GM12873 (cell line): ENCODE data around the gene PHF2.

Experiments used
- CTCF ChIP-seq: IDR thresholded peaks from 2 replicates; pipeline ENCODE4 v1.5.1; 2012; ENCODE audit warnings: low read depth, mild to moderate bottlenecking, moderate library complexity, low read length, control low read depth; ENCODE audit not compliant: insufficient read depth; ENCODE audit errors: missing control alignments

The PHF2 gene

GRCh38 chr9:93708289-93708986 is 132.1 kb downstream of the PHF2 start:
- no peak for TF ChIP-seq CTCF

GRCh38 chr9:93708987-93709302 is 132.6 kb downstream of the PHF2 start:
- no peak for TF ChIP-seq CTCF

DNA sequence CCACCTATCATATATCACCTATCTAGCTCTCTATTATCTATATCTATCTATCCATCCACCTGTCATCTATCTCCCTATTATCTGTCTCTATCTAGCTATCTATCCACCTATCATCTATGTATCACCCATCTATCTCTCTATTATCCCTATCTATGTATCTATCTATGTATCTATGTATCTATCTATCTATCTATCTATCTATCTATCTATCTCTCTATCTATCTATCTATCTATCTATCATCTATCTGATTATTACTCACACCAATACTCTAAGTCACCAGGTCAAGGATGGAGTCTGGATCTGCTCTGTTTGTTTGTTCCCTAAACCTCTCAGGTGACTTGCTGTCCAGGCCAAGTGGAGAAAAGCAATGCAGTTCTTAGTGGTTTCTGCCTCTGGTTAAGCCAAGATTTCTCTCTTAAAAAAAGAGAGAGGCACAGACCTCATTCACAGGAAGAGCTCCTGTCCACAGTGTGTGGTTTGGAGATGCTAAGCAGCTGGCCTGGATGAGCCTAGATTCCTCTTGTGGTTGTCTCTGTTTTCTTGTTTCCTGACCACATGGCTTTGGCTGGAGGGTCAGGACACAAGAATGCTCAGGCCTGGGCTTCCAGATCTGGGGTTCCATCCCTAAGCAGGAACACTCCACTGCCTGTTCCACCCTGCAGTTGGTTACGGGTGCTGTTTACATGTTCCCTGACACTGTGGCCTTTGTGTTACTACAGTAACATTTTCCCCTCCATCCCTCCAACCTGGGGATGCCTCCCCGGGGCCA is 133.4 kb downstream of the PHF2 start:
- TF ChIP-seq CTCF = no peak

- no peak for TF ChIP-seq CTCF
Observed at GRCh38 chr9:93710370-93710723, 134.0 kb downstream of the PHF2 start.

- TF ChIP-seq CTCF = no peak
Observed at GRCh38 chr9:93711002-93711401, 134.6 kb downstream of the PHF2 start.

DNA sequence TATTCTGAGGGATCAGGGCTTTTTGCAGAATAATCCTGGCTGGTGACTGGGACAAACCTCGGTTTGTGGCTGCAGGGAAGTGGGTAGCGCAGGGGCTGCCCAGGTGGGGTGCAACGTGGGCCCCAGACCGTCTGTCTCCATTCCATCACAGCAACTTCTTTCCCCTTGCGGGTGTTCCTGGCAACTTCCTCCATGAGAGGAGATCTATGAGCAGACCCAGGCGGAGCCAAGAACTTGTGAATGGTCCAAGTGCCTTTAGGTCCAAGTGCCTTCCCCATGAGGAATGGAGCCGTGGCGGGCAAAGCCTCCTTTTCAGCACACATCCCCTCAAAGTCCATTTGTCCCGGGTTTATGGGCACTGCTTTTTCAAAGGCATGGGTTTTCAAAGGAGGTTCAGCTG is 136.5 kb downstream of the PHF2 start:
- TF ChIP-seq CTCF = no peak

- no peak for TF ChIP-seq CTCF
Observed at GRCh38 chr9:93713716-93714115, 137.3 kb downstream of the PHF2 start.
